SK-N-SH treated with all-trans-retinoic acid at 6 μM for 48 hours (cell line): ENCODE measurements around the gene C13orf46.

Experiments used
- ARNTL ChIP-seq: fragments of 450-650 bp; formaldehyde crosslinking; IDR thresholded peaks from 2 replicates; pipeline ENCODE4 v1.5.0; 2020; ENCODE audit warnings: low read depth, mild to moderate bottlenecking, moderate library complexity, borderline replicate concordance
- BACH2 ChIP-seq: fragments of 250-450 bp; sonication (Bioruptor Pico); IDR thresholded peaks from 2 replicates; pipeline ENCODE4 v1.9.0; 2021; ENCODE audit warnings: mild to moderate bottlenecking, borderline replicate concordance
- CREB5 ChIP-seq: fragments of 250-450 bp; sonication (Bioruptor Pico); IDR thresholded peaks from 2 replicates; pipeline ENCODE4 v1.5.1; 2020; ENCODE audit warnings: low read depth, mild to moderate bottlenecking, moderate library complexity
- GLIS3 ChIP-seq: fragments of 250-450 bp; sonication (Bioruptor Pico); IDR thresholded peaks from 2 replicates; pipeline ENCODE4 v1.5.0; 2020; ENCODE audit warnings: mild to moderate bottlenecking, moderate library complexity
- OSR1 ChIP-seq: fragments of 250-450 bp; sonication (Bioruptor Pico); IDR thresholded peaks from 2 replicates; pipeline ENCODE4 v1.8.0; 2022; ENCODE audit warnings: moderate library complexity, mild to moderate bottlenecking, inconsistent platforms
- RARB ChIP-seq: fragments of 250-450 bp; sonication (Bioruptor Pico); IDR thresholded peaks from 2 replicates; pipeline ENCODE4 v1.8.0; 2021; ENCODE audit warnings: mild to moderate bottlenecking, moderate library complexity
- TOX ChIP-seq: fragments of 250-450 bp; sonication (Bioruptor Pico); IDR thresholded peaks from 2 replicates; pipeline ENCODE4 v1.8.0; 2021; ENCODE audit warnings: mild to moderate bottlenecking, moderate library complexity, borderline replicate concordance
- ZFP3 ChIP-seq: fragments of 250-450 bp; sonication (Bioruptor Pico); IDR thresholded peaks from 2 replicates; pipeline ENCODE4 v1.5.0; 2020; ENCODE audit warnings: mild to moderate bottlenecking, moderate library complexity
- ZFP30 ChIP-seq: fragments of 450-650 bp; formaldehyde crosslinking; IDR thresholded peaks from 2 replicates; pipeline ENCODE4 v1.5.0; 2022; ENCODE audit warnings: mild to moderate bottlenecking, moderate library complexity
- TF ChIP-seq, protein P1 (sequence below): fragments of 250-450 bp; sonication (Bioruptor Pico); IDR thresholded peaks from 2 replicates; pipeline ENCODE4 v1.8.0; 2020; ENCODE audit warnings: mild to moderate bottlenecking, moderate library complexity, borderline replicate concordance
- TF ChIP-seq, protein P2 (sequence below): fragments of 250-450 bp; sonication (Bioruptor Pico); IDR thresholded peaks from 2 replicates; pipeline ENCODE4 v1.8.0; 2021; ENCODE audit warnings: low read depth, mild to moderate bottlenecking, moderate library complexity, borderline replicate concordance

DNA sequence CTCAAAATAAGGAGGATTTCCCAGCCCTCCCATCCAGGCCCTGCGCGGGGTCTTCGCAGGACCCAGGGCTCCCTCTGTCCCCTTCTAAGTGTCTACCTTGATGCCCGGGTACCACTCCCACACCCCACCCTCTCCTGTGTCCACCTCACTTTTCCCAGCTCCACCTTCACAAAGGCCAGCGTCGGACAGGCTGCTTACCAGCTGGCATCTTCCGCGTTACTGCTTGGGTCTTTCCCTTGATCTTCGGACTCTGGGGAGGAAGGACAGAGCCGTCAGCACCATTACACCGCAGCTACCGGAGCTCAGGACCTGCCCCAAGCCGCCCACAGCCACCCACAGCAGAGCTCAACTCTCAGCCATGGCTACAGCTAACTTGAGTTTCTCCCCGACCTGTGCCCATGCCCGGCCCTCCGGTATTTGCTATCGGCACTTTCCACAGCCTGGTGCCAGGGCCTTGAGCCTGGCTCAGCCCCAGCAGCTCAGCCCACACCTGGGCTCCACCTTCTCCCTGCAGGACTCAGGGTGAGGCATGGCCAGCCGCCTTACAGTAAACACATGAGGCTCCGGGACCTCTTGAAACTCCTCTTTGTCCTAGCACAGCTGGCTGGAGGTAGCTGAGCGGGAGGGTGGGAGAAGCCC lies 3.8 kb downstream of the C13orf46 start:
- no peak for TF ChIP-seq TOX (CRISPR knock-in tag)
- TF ChIP-seq ZFP3, result no peak
- TF ChIP-seq, protein P1, sequence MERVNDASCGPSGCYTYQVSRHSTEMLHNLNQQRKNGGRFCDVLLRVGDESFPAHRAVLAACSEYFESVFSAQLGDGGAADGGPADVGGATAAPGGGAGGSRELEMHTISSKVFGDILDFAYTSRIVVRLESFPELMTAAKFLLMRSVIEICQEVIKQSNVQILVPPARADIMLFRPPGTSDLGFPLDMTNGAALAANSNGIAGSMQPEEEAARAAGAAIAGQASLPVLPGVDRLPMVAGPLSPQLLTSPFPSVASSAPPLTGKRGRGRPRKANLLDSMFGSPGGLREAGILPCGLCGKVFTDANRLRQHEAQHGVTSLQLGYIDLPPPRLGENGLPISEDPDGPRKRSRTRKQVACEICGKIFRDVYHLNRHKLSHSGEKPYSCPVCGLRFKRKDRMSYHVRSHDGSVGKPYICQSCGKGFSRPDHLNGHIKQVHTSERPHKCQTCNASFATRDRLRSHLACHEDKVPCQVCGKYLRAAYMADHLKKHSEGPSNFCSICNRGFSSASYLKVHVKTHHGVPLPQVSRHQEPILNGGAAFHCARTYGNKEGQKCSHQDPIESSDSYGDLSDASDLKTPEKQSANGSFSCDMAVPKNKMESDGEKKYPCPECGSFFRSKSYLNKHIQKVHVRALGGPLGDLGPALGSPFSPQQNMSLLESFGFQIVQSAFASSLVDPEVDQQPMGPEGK, result no peak
- no peak for TF ChIP-seq BACH2
- no peak for TF ChIP-seq ARNTL (CRISPR knock-in tag)
- TF ChIP-seq, protein P2, sequence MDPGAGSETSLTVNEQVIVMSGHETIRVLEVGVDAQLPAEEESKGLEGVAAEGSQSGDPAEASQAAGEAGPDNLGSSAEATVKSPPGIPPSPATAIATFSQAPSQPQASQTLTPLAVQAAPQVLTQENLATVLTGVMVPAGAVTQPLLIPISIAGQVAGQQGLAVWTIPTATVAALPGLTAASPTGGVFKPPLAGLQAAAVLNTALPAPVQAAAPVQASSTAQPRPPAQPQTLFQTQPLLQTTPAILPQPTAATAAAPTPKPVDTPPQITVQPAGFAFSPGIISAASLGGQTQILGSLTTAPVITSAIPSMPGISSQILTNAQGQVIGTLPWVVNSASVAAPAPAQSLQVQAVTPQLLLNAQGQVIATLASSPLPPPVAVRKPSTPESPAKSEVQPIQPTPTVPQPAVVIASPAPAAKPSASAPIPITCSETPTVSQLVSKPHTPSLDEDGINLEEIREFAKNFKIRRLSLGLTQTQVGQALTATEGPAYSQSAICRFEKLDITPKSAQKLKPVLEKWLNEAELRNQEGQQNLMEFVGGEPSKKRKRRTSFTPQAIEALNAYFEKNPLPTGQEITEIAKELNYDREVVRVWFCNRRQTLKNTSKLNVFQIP (CRISPR knock-in tag), result no peak
- no peak for TF ChIP-seq RARB
- TF ChIP-seq OSR1, result no peak
- no peak for TF ChIP-seq GLIS3 (CRISPR knock-in tag)
- TF ChIP-seq ZFP30 (CRISPR knock-in tag), result no peak
- no peak for TF ChIP-seq CREB5 (CRISPR knock-in tag)
